OCI-LY3 (cell line): ENCODE results near the gene OGG1.

ENCODE experiments used
- CTCF ChIP-seq: fragments of 200-600, 300-600 bp; sonication (generic); IDR thresholded peaks from 2 replicates; pipeline ENCODE4 v1.5.1; 2014; ENCODE audit warnings: antibody characterized with exemption, low read length, low read depth
- EZH2phosphoT487 ChIP-seq: fragments of 200-600 bp; shearing (Covaris generic); IDR thresholded peaks from 2 replicates; pipeline ENCODE4 v1.6.1; 2018; ENCODE audit warnings: antibody characterized with exemption, mixed run types, low read depth

GRCh38 chr3:9787714-9788113 is 38.0 kb downstream of the OGG1 start:
- no peak for TF ChIP-seq CTCF
- no peak for TF ChIP-seq EZH2phosphoT487
